ENCODE data around the gene TPPP2.
"Not testable (repeated sequence)": the region's sequence is repeated elsewhere in the genome, so short reads cannot be mapped to it uniquely, and the experiment has no call there.

Gene TPPP2

GRCh38 chr14:21029917-21030316 is at the start of gene TPPP2:
TPPP2 (plus strand) TSS chr14:21030217; CDS start chr14:21030582, 365 bp downstream.
- no peak for DNase-seq

GRCh38 chr14:20980906-20981305 is 49.1 kb upstream of the TPPP2 start:
- DNase-seq: no peak

GRCh38 chr14:20982646-20983369 is 47.2 kb upstream of the TPPP2 start:
- no peak for DNase-seq

- not testable (repeated sequence) for DNase-seq
Observed at GRCh38 chr14:20985650-20986049, 44.4 kb upstream of the TPPP2 start.

- DNase-seq: no peak
Observed at GRCh38 chr14:20986811-20987210, 43.2 kb upstream of the TPPP2 start.

- peak in 1 of 3 experiments; percentile 41 for DNase-seq
Observed at GRCh38 chr14:20988717-20989470, 41.1 kb upstream of the TPPP2 start.

GRCh38 chr14:20989471-20989786 is 40.6 kb upstream of the TPPP2 start:
- DNase-seq: no peak

- DNase-seq: peak; percentile 86 to 94 (median 94)
Observed at GRCh38 chr14:20989787-20990600, 40.0 kb upstream of the TPPP2 start, which contains the start of gene METTL17. METTL17 (plus strand) TSS chr14:20989980; CDS start chr14:20990003, 23 bp downstream.

GRCh38 chr14:20996521-20996920 is 33.5 kb upstream of the TPPP2 start:
- no peak for DNase-seq

- no peak for DNase-seq
Observed at GRCh38 chr14:20997115-20997514, 32.9 kb upstream of the TPPP2 start.

- no peak for DNase-seq
Observed at GRCh38 chr14:20997564-20997963, 32.5 kb upstream of the TPPP2 start.

GRCh38 chr14:20998139-20998538 is 31.9 kb upstream of the TPPP2 start:
- no peak for DNase-seq

GRCh38 chr14:20998674-20999366 is 31.2 kb upstream of the TPPP2 start, which contains the start of gene SLC39A2:
SLC39A2 (plus strand) TSS chr14:20999293; CDS start chr14:20999447, 154 bp downstream.
- no peak for DNase-seq

- DNase-seq: no peak
Observed at GRCh38 chr14:20999591-20999990, 30.4 kb upstream of the TPPP2 start.

- no peak for DNase-seq
Observed at GRCh38 chr14:21001218-21001617, 28.8 kb upstream of the TPPP2 start.

GRCh38 chr14:21003788-21004346 is 26.1 kb upstream of the TPPP2 start:
- DNase-seq: no peak

GRCh38 chr14:21009721-21010120 is 20.3 kb upstream of the TPPP2 start:
- not testable (repeated sequence) for DNase-seq

GRCh38 chr14:21011136-21011535 is 18.9 kb upstream of the TPPP2 start:
- no peak for DNase-seq

GRCh38 chr14:21014761-21015190 is 15.2 kb upstream of the TPPP2 start:
- DNase-seq: peak; percentile 73 to 95 (median 92)

- DNase-seq: no peak
Observed at GRCh38 chr14:21015312-21015711, 14.7 kb upstream of the TPPP2 start.

- no peak for DNase-seq
Observed at GRCh38 chr14:21016413-21017190, 13.4 kb upstream of the TPPP2 start.
